Measurements from ENCODE around the gene TARP.
A peak's percentile ranks its signal among the peaks of the same experiment; 100 is the strongest.

Gene TARP

DNA sequence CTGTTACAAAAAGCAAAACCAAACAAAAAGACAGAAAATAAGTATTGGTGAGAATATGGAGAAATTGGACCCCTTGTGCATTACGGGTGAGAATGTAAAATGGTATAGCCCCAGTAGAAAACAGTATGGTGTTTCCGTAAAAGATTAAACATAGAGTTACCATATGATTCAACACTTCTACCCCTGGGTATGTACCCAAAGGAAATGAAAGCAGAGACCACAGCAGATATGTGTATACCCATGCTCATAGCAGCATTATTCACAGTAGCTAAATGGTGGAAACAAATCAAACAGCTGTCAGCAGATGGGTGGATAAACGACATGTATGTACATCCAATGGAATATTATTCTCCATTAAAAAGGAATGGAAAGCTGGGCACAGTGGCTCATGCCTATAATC lies 53.0 kb downstream of the TARP start:
- no peaks in the 10 kb centered on the region for H3K9me3 ChIP-seq
- H3K27me3 ChIP-seq: no peaks in the 10 kb centered on the region
- no peak overlapping the region for H3K4me3 ChIP-seq (ENCODE audit: low read depth in 1 of 2, low read length in 1 of 2)
- H3K27ac ChIP-seq: no peak overlapping the region
- peaks cover 57% of the 10 kb centered on the region for H3K36me3 ChIP-seq
- TF ChIP-seq, protein P1, sequence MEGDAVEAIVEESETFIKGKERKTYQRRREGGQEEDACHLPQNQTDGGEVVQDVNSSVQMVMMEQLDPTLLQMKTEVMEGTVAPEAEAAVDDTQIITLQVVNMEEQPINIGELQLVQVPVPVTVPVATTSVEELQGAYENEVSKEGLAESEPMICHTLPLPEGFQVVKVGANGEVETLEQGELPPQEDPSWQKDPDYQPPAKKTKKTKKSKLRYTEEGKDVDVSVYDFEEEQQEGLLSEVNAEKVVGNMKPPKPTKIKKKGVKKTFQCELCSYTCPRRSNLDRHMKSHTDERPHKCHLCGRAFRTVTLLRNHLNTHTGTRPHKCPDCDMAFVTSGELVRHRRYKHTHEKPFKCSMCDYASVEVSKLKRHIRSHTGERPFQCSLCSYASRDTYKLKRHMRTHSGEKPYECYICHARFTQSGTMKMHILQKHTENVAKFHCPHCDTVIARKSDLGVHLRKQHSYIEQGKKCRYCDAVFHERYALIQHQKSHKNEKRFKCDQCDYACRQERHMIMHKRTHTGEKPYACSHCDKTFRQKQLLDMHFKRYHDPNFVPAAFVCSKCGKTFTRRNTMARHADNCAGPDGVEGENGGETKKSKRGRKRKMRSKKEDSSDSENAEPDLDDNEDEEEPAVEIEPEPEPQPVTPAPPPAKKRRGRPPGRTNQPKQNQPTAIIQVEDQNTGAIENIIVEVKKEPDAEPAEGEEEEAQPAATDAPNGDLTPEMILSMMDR (IDR thresholded peaks at IDR 0.05): no peak
- H3K4me1 ChIP-seq (ENCODE audit: control insufficient read depth in 1 of 2, insufficient read depth in 1 of 2, low read depth in 1 of 2, low read length in 1 of 2): peaks cover 28 to 31% of the 10 kb centered on the region in 2 experiments

DNA sequence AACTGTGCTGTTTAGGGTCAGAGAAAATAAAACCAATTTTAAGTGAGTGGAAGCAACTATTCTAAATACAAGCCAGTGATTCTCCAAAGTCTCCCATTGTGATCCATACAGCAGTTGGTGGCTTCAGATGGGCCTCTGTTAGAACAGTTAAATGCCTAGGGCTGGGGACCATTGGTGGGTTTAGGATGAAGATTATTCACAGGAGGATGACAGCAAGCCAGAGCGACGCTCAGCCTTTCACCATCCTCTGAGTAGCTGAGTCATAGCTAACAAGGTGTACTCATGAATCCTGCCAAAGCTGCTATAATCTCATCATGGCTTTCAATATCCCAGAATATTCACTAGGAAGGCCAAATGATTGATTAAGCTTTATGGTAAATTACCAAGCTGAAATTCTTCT lies 55.8 kb downstream of the TARP start:
- H3K4me1 ChIP-seq (ENCODE audit: control insufficient read depth in 1 of 2, insufficient read depth in 1 of 2, low read depth in 1 of 2, low read length in 1 of 2): peaks cover 19 to 22% of the 10 kb centered on the region in 2 experiments

DNA sequence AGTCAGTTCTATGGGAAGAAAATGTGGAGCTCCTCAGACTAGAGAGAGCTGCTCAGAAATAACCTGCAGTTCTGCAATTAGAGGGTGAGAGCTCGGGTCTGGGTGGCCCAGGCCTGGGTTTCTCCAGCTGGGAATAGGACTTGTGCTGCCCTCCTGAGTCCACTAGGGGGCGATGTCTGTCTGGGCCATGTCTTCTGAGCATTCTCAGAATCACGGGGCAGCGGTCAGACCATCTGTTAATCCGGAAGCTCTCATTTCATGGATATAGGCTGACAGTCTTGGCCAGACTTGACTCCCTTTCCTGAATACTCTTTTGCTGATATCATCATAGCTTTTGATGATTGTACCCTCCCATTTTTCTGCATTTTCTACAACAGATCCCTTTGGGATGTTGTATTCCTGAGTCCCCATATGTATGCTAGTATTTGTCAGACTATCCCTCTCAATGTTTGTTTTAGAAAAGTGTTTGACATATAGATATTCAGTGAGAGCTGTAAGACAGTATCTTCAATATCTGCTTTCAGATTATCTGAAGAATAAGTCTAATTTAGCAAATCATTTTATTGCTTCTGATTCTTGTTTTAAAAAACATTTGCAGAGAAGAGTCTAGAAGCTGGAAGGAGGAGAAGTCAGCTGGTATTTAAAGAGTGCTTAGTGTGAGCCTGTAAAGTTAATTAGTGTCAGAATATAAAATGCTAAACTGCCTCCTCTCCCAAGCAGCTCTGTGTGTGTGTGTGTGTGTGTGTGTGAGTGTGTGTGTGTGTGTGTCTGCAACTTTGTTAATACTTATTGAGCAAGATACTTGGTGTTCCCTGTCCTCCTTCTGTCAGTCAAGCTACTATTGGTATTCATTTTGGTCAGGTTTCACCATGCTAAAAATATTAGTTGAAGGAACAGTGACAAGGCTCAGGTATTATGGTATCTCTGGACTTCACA lies 57.4 kb downstream of the TARP start:
- Histone ChIP-seq H3K4me3 (ENCODE audit: low read depth in 1 of 2, low read length in 1 of 2) (no peak overlapping the region), H3K4me1 (ENCODE audit: control insufficient read depth in 1 of 2, insufficient read depth in 1 of 2, low read depth in 1 of 2, low read length in 1 of 2) (peaks cover 15 to 20% of the 10 kb centered on the region in 2 experiments), H3K36me3 (peaks cover 65% of the 10 kb centered on the region), H3K27ac (peak overlapping the region; percentile 67), H3K9me3 (no peaks in the 10 kb centered on the region), H3K27me3 (no peaks in the 10 kb centered on the region)
- TF ChIP-seq, protein P1 (IDR thresholded peaks at IDR 0.05): peak; percentile 89

More for the DNA sequence above, 55.8 kb downstream of the TARP start:
- H3K4me3 ChIP-seq (ENCODE audit: low read depth in 1 of 2, low read length in 1 of 2): no peak overlapping the region
- H3K27me3 ChIP-seq: no peaks in the 10 kb centered on the region
- TF ChIP-seq, protein P1 (IDR thresholded peaks at IDR 0.05): no peak
- H3K36me3 ChIP-seq: peaks cover 79% of the 10 kb centered on the region
- peak overlapping the region; percentile 67 for H3K27ac ChIP-seq
- no peaks in the 10 kb centered on the region for H3K9me3 ChIP-seq

DNA sequence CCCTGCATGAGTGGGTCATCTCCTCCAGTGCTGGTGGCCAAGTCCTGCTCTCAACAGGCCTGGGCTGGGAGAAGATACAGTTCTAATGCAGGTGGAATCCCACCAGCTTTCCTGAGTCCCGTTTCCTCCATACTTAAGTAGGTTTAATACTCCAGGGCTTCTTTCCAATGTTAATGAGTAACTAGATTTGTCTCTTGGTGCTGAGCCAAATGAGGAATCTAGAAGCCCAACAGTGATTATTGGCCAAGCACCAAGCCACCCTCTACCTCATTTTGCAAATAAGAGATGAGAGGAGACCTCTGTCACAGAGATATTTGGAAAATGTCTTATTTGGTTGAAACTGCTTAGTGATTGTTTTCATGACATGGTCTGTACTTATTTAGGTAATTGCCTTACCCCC lies 58.3 kb downstream of the TARP start:
- no peaks in the 10 kb centered on the region for H3K9me3 ChIP-seq
- no peak overlapping the region for H3K27ac ChIP-seq
- TF ChIP-seq, protein P1 (IDR thresholded peaks at IDR 0.05): no peak
- H3K4me3 ChIP-seq (ENCODE audit: low read depth in 1 of 2, low read length in 1 of 2): no peak overlapping the region
- H3K4me1 ChIP-seq (ENCODE audit: control insufficient read depth in 1 of 2, insufficient read depth in 1 of 2, low read depth in 1 of 2, low read length in 1 of 2): peaks cover 15 to 20% of the 10 kb centered on the region in 2 experiments
- no peaks in the 10 kb centered on the region for H3K27me3 ChIP-seq
- peaks cover 60% of the 10 kb centered on the region for H3K36me3 ChIP-seq

DNA sequence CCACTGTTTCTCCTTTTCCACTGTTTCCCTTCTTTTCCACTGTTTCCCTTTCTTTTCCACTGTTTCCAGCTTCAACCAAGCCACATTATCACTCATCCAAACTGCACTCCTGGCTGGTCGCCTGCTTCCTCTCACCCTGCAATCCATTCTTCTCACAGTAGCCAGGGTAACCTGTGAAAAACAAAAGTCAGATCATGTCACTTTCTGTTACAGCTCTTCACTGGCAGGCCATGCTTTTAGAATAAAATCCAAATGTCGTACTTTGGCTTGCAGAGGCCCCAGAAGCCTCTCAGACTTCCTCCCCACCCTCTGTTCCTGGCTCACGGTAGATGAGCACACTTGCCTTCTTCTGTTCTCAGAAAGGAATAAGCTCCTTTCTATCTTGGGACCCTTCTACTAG lies 61.5 kb downstream of the TARP start:
- peaks cover 48% of the 10 kb centered on the region for H3K36me3 ChIP-seq
- TF ChIP-seq, protein P1 (IDR thresholded peaks at IDR 0.05): no peak
- no peak overlapping the region for H3K27ac ChIP-seq
- no peak overlapping the region for H3K4me3 ChIP-seq (ENCODE audit: low read depth in 1 of 2, low read length in 1 of 2)
- peaks cover 13 to 15% of the 10 kb centered on the region in 2 experiments for H3K4me1 ChIP-seq (ENCODE audit: control insufficient read depth in 1 of 2, insufficient read depth in 1 of 2, low read depth in 1 of 2, low read length in 1 of 2)
- no peaks in the 10 kb centered on the region for H3K27me3 ChIP-seq
- no peaks in the 10 kb centered on the region for H3K9me3 ChIP-seq

Measured in neutrophil (primary cell).